ENCODE results near the gene TMED9. TPM values are rescaled to one million over a fixed set of nuclear protein-coding genes. Genes with fewer than 3 reads are reported as not detected.
"Not testable (repeated sequence)": the region's sequence is repeated elsewhere in the genome, so short reads cannot be mapped to it uniquely, and the experiment has no call there.

Gene TMED9
- total RNA-seq (2014; rRNA removed; shearing (Covaris generic)) = 74.5 and 80.1 TPM in 2 replicates
- polyA plus RNA-seq (2015; cell fraction: cytosol; rRNA removed) = 331 and 346 TPM in 2 replicates
- 31.6 and 51.4 TPM in 2 replicates for polyA plus RNA-seq (2015; cell fraction: nucleus; rRNA removed)

- in situ Hi-C loops (cut with HindIII; ENCODE audit: low pct_unique_long_range_greater_than_20kb, low sequenced_read_pairs) = no loop called here
- DNase-seq (ENCODE audit: low read depth, low spot score) = peak; percentile 75
Observed at GRCh38 chr5:177592010-177592834, at the start of gene TMED9. TSS of gene TMED9 (plus strand) at chr5:177592203. CDS start at chr5:177592215, 12 bp downstream.

DNA sequence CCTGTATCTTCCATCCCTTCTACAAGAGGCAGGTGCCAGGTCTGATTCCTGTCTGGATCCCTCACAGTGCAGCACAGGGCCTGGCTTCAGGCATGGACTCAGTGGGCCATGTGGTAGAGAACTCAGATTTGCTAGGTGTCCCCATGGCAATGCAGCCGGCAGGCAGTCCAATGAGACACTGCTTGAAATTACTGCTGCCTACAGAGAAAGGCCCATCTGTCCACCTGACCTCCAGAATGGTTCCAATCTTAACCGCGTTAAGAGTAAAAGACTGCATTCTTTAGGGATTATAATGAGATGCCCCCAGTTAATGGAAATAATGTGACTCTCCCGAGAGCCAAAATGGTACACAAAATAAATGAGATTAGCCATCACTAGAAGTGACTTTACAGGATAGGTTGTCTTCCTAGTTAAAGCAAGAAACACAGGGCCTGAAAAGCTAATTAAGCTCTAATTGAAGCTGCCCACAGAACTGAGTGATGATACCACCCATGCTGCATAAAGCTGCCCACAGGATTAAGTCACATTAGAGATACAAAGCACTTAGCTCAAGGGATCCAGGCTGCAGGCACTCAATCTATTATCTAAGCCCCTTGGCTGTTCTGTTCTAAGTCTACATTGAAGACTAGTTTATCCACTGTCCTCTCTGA lies 49.1 kb upstream of the TMED9 start:
- DNase-seq (ENCODE audit: low read depth, low spot score) = no peak
- in situ Hi-C loops (cut with HindIII; ENCODE audit: low pct_unique_long_range_greater_than_20kb, low sequenced_read_pairs) = no loop called here

DNA sequence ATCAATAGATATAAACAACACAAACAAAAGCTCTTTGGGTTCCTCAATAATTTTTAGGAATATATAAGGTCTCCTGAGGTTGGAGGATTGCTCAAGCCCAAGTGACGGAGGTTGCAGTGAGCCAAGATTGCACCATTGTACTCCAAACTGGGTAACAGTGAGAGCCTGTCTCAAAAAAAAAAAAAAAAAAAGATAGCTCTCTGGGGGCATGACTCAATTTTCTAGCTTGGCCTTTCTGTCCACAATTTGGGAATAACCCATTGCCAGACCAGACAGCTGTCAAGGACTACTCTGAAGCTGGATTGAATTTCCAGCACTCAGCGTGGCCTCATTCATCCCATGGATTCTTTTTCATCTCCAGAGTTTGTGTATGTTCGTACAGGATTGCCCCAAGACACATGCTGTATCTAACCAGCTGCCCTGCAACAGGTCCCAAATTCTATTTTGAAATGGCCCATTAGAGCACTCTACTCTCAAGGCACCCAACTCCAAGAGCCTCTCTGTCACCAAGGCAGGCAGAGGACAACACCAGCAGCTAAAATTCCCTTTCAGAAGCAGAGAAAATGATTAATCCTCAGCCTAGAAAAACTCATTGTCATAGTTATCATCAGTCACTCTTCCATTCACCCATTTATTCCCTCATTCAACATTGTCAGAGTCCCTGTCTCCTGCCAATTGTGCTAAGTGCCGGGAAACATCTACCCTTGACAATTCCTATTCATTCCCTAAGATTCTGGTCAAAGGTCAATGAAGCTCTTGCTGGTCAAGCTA lies 46.3 kb upstream of the TMED9 start:
- in situ Hi-C loops (cut with HindIII; ENCODE audit: low pct_unique_long_range_greater_than_20kb, low sequenced_read_pairs) = no loop called here
- peak; percentile 81 for DNase-seq (ENCODE audit: low read depth, low spot score)

- DNase-seq (ENCODE audit: low read depth, low spot score) = peak; percentile 79
- in situ Hi-C loops (cut with HindIII; ENCODE audit: low pct_unique_long_range_greater_than_20kb, low sequenced_read_pairs) = no loop called here
Observed at GRCh38 chr5:177546258-177546741, 45.7 kb upstream of the TMED9 start.

DNA sequence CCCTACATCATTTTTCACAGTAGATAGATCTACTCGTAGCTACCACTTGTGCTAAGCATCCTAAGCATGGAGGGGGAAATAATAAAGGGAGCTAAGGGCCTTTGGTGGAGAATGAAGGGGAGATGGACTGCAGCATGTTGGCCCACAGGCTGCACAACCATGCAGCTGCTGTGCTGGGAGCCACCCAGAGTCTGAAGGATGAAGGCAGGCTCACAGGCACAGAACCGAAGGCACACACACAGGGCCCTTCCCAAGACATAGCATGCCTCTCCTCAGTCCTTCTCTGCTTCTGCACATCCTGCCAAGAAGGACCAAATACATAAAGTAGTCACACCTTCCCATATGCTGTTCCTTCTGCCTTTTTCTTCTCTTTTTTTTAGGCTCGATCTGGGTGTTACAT lies 44.3 kb upstream of the TMED9 start:
- in situ Hi-C loops (cut with HindIII; ENCODE audit: low pct_unique_long_range_greater_than_20kb, low sequenced_read_pairs) = no loop called here
- no peak for DNase-seq (ENCODE audit: low read depth, low spot score)

DNA sequence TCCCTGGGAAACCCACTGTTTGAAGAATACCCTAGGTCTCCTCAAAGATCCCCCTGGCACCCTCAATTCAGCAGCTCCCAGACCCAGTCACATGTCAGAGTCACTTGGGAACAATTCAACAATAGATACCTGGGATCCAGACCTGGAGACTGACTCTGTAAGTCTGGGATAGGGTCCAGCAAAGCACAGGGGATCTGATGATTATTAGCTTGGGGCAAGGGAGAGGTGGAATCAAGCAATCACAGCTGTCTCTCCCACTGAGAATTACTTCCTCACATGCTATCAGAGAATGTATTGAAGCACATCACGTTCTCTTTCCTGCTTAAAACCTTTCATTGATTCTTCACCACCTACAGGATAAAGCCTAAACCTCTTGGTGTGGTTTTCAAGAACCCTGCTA lies 43.5 kb upstream of the TMED9 start:
- in situ Hi-C loops (cut with HindIII; ENCODE audit: low pct_unique_long_range_greater_than_20kb, low sequenced_read_pairs) = no loop called here
- DNase-seq (ENCODE audit: low read depth, low spot score) = no peak

DNA sequence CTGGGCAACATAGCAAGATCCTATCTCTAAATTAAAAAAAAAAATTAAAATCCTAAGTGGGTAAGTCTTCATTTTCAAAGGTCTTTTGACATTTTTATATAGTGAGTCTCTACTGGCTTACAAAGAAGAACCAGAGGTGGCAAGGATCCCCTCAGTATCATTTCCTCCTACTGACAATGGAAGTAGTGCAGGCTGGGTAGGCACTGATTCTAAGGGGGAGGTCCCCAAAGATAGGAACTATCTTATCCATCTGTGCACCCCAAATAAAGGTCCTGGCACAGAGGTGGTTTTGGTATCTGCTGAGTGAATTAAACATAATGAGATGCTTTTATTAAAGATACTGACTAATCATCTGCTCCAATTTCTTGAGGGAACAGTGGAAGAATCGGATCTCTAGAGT lies 41.9 kb upstream of the TMED9 start:
- no peak for DNase-seq (ENCODE audit: low read depth, low spot score)
- in situ Hi-C loops (cut with HindIII; ENCODE audit: low pct_unique_long_range_greater_than_20kb, low sequenced_read_pairs) = no loop called here

GRCh38 chr5:177552839-177553455 lies 39.1 kb upstream of the TMED9 start:
- DNase-seq (ENCODE audit: low read depth, low spot score) = no peak
- in situ Hi-C loops (cut with HindIII; ENCODE audit: low pct_unique_long_range_greater_than_20kb, low sequenced_read_pairs) = no loop called here

DNA sequence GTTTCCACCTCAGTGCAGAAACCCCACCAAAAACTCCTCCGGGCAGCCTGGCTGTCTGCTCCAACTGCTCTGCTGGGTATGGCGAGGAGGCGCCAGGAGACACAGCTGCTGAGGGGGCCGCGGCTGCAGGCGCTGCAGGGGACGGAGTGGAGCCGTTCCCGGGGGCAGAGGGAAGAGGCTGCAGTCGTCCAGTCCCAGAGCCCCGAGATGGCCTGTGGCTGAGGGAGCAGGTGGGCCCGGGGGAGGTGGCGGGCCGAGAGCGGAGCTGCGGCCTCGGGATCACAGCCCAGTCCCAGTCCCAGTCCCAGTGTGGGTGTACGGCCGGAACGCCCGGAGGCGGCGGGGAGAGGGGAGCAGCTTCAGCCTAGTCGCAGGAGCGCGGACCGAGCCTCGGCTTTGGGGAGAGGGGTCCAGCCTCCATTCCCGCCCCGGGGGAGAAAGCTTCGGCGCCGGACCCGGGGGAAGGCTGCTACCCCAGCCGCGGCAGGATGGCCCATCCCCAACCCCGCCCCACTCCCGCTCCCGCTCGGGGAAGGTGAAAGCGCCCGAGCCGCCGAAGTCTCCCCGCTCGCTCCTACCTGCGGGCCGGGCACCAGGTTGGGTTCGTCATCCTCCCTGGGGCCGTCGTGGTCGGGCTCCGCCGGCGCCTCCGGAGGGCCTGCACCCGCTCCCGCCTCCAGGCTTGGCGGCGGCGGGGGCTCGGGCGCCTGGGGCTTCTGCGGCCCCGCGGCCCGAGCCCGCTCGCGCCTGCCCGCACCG lies 38.2 kb upstream of the TMED9 start:
- no peak for DNase-seq (ENCODE audit: low read depth, low spot score)
- in situ Hi-C loops (cut with HindIII; ENCODE audit: low pct_unique_long_range_greater_than_20kb, low sequenced_read_pairs) = no loop called here

GRCh38 chr5:177554474-177555111 lies 37.4 kb upstream of the TMED9 start, which contains the start of gene FAM193B:
TSS of gene FAM193B (minus strand) at chr5:177554563. CDS start at chr5:177554458, 105 bp downstream.
- in situ Hi-C loops (cut with HindIII; ENCODE audit: low pct_unique_long_range_greater_than_20kb, low sequenced_read_pairs) = no loop called here
- DNase-seq (ENCODE audit: low read depth, low spot score) = peak; percentile 90

DNA sequence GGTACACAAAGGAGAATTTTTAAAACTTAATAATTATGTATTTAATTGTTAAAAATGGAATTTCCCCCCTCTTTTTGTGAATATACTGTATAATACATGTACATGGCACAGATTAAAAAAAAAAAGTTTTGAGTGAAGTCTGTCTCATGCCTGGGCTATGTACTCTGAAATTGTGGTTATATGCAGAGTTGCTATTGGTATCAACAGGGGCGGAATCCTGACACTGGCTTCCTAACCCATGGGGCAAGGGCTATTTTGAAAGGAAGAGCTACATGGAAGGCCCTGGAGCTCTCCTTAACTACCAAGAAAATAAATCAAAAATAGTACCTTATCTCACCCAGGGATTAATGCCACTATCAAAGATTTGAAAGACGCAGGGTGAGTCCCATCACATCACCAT lies 36.8 kb upstream of the TMED9 start:
- DNase-seq (ENCODE audit: low read depth, low spot score) = no peak
- in situ Hi-C loops (cut with HindIII; ENCODE audit: low pct_unique_long_range_greater_than_20kb, low sequenced_read_pairs) = no loop called here

DNA sequence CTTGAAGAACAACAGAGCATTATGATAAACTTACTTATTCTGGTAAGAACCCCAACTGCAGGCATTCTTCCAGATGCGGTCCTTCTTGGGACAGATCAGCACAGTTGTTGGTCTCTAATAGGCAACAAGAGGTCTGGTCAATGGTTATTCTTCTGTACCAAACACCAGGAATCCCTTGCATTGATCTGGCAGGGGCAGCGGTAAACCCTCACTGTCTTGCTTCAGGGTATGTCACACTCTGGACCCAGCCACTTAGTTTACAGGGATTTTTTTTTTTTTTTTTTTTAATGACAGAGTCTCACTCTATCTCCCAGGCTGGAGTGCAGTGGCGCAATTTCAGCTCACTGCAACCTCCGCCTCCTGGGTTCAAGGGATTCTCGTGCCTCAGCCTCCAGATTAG lies 36.3 kb upstream of the TMED9 start:
- in situ Hi-C loops (cut with HindIII; ENCODE audit: low pct_unique_long_range_greater_than_20kb, low sequenced_read_pairs) = no loop called here
- DNase-seq (ENCODE audit: low read depth, low spot score) = no peak

GRCh38 chr5:177557041-177557647 lies 34.9 kb upstream of the TMED9 start:
- in situ Hi-C loops (cut with HindIII; ENCODE audit: low pct_unique_long_range_greater_than_20kb, low sequenced_read_pairs) = no loop called here
- no peak for DNase-seq (ENCODE audit: low read depth, low spot score)

DNA sequence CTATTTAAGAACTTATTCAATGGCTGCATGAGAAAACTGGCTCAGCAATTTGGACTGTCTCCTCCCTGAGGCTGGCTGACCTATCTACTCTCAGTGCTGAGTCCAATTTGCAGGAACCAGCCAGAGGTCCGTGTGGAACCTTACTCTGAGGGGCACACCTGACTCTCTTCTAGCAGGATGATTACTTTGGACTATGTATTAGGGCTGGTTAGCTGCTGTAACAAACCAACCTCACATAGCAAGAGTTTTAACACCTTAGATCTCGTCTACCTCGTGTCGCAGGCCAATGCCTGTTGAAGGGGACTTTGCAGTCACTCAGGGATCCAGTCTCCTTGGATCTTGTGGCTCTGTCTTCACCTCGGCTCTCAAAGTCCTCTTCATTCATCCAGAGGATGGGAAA lies 34.2 kb upstream of the TMED9 start:
- in situ Hi-C loops (cut with HindIII; ENCODE audit: low pct_unique_long_range_greater_than_20kb, low sequenced_read_pairs) = no loop called here
- DNase-seq (ENCODE audit: low read depth, low spot score) = no peak

DNA sequence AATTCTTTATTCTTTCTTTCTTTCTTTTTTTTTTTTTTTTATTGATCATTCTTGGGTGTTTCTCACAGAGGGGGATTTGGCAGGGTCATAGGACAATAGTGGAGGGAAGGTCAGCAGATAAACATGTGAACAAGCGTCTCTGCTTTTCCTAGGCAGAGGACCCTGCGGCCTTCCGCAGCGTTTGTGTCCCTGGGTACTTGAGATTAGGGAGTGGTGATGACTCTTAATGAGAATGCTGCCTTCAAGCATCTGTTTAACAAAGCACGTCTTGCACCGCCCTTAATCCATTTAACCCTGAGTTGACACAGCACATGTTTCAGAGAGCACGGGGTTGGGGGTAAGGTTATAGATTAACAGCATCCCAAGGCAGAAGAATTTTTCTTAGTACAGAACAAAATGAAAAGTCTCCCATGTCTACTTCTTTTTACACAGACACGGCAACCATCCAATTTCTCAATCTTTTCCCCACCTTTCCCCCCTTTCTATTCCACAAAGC lies 32.5 kb upstream of the TMED9 start:
- in situ Hi-C loops (cut with HindIII; ENCODE audit: low pct_unique_long_range_greater_than_20kb, low sequenced_read_pairs); DNase-seq (ENCODE audit: low read depth, low spot score): not testable (repeated sequence)

GRCh38 chr5:177565046-177565445 lies 27.0 kb upstream of the TMED9 start:
- in situ Hi-C loops (cut with HindIII; ENCODE audit: low pct_unique_long_range_greater_than_20kb, low sequenced_read_pairs) = no loop called here

More at GRCh38 chr5:177565046-177565445, 27.0 kb upstream of the TMED9 start:
- no peak for DNase-seq (ENCODE audit: low read depth, low spot score)

Data from SK-MEL-5 (cell line).